HEK293 (cell line): Measurements from ENCODE around the gene PHACTR3.

ENCODE experiments used
- CTCF ChIP-seq: fragments of 450-650 bp; formaldehyde crosslinking; IDR thresholded peaks from 2 replicates; pipeline ENCODE4 v1.5.1; 2016; ENCODE audit warnings: missing biosample characterization, missing genetic modification characterization
- ZFHX2 ChIP-seq: fragments of 450-650 bp; formaldehyde crosslinking; conservative IDR thresholded peaks from 2 replicates; pipeline ENCODE4 v1.5.1; 2016; ENCODE audit warnings: missing biosample characterization, missing genetic modification characterization
- ZNF501 ChIP-seq: fragments of 450-650 bp; formaldehyde crosslinking; IDR thresholded peaks from 2 replicates; pipeline ENCODE4 v1.5.1; 2016; ENCODE audit warnings: missing biosample characterization, missing genetic modification characterization
- ZNF600 ChIP-seq: fragments of 450-650 bp; formaldehyde crosslinking; IDR thresholded peaks from 2 replicates; pipeline ENCODE4 v1.5.1; 2016; ENCODE audit warnings: missing biosample characterization, missing genetic modification characterization

- TF ChIP-seq ZFHX2 (tag by site-specific recombination): no peak
- 0 out of 2 replicates have a peak, but pooled peaks have one; percentile 8 for TF ChIP-seq CTCF (tag by site-specific recombination)
- TF ChIP-seq ZNF600 (tag by site-specific recombination): no peak
- no peak for TF ChIP-seq ZNF501 (tag by site-specific recombination)
Measured at GRCh38 chr20:59577809-59578435, 26.4 kb upstream of the PHACTR3 start.
